Measurements from ENCODE around the gene PCNT. TPM values are rescaled to one million over a fixed set of nuclear protein-coding genes. Genes with fewer than 3 reads are reported as not detected.

PCNT gene
- polyA plus RNA-seq, 1 donor from 2014 or later = 28.2 TPM

DNA sequence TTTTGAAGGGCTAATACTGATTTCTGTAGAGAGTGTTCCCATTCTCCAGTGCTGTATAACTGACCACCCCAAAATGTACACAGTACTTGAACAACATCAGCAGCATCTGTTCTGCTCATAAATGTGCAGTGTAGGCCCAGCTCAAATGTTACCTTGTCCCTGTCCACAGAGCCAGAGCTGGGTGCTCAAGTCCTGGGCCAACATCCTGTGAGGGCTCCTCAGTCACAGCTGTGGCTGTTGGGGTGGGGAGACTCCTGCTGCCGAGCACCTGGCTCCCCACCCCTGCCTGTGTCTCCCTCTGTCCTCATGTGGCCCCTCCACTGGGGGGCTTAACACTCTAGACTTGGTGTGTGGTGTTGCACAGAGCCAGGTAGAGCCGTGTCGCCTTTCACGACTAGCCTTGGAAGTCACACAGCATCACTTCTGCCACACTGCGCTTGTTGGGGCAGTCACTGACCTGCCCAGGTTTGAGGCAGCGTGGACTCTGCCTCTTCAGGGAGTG, 165.3 kb downstream of the PCNT start:
- H3K36me3 ChIP-seq (ENCODE audit: insufficient read depth, low read length) = peaks cover 8% of the 10 kb centered on the region
- no peak overlapping the region for H3K4me3 ChIP-seq (ENCODE audit: low read length)
- H3K27ac ChIP-seq (ENCODE audit: low read length) = no peak overlapping the region

GRCh38 chr21:46489800-46490199, 165.8 kb downstream of the PCNT start:
- Histone ChIP-seq H3K36me3 (ENCODE audit: insufficient read depth, low read length) (peaks cover 8% of the 10 kb centered on the region), H3K27me3 (ENCODE audit: insufficient read depth, low read depth, low read length) (no peaks in the 10 kb centered on the region), H3F3A (ENCODE audit: insufficient read depth, low read length, poor library complexity, severe bottlenecking) (no peaks in the 10 kb centered on the region), H3K4me3 (ENCODE audit: low read length) (no peak overlapping the region), H3K4me2 (ENCODE audit: low read length) (no peak overlapping the region), H3K9me3 (ENCODE audit: low read length) (no peaks in the 10 kb centered on the region), H2AFZ (ENCODE audit: low read depth, low read length) (no peak overlapping the region), H3K9ac (ENCODE audit: low read length) (no peak overlapping the region), H3K9me2 (ENCODE audit: insufficient read depth, low read length) (no peaks in the 10 kb centered on the region), H3K27ac (ENCODE audit: low read length) (no peak overlapping the region), H3K79me2 (replicated peaks; ENCODE audit: insufficient read depth, low read length) (no peaks in the 10 kb centered on the region), H4K20me1 (ENCODE audit: insufficient read depth) (no peaks in the 10 kb centered on the region)
- TF ChIP-seq MXI1 (conservative IDR thresholded peaks at IDR 0.05; ENCODE audit: poor library complexity, severe bottlenecking) (no peak), EZH2 (IDR thresholded peaks at IDR 0.05; ENCODE audit: borderline replicate concordance, insufficient read depth, low read length, poor library complexity, severe bottlenecking) (no peak), POLR2AphosphoS5 (IDR thresholded peaks at IDR 0.05) (no peak), EP300 (conservative IDR thresholded peaks at IDR 0.05; ENCODE audit: poor library complexity, severe bottlenecking) (no peak), RAD21 (conservative IDR thresholded peaks at IDR 0.05) (no peak), REST (IDR thresholded peaks at IDR 0.05; ENCODE audit: borderline replicate concordance) (no peak)

More for the DNA sequence above, 165.3 kb downstream of the PCNT start:
- Histone ChIP-seq H3K9ac (ENCODE audit: low read length) (no peak overlapping the region), H3K9me3 (ENCODE audit: low read length) (no peaks in the 10 kb centered on the region), H3K79me2 (replicated peaks; ENCODE audit: insufficient read depth, low read length) (no peaks in the 10 kb centered on the region), H3K4me2 (ENCODE audit: low read length) (no peak overlapping the region), H3F3A (ENCODE audit: insufficient read depth, low read length, poor library complexity, severe bottlenecking) (no peaks in the 10 kb centered on the region), H2AFZ (ENCODE audit: low read depth, low read length) (no peak overlapping the region), H3K9me2 (ENCODE audit: insufficient read depth, low read length) (no peaks in the 10 kb centered on the region), H3K27me3 (ENCODE audit: insufficient read depth, low read depth, low read length) (no peaks in the 10 kb centered on the region), H4K20me1 (ENCODE audit: insufficient read depth) (no peaks in the 10 kb centered on the region)
- TF ChIP-seq SMC3 (conservative IDR thresholded peaks at IDR 0.05; ENCODE audit: poor library complexity) = no peak
- no peak for TF ChIP-seq POLR2AphosphoS5 (IDR thresholded peaks at IDR 0.05)
- no peak for TF ChIP-seq RAD21 (conservative IDR thresholded peaks at IDR 0.05)
- no peak for TF ChIP-seq MXI1 (conservative IDR thresholded peaks at IDR 0.05; ENCODE audit: poor library complexity, severe bottlenecking)
- TF ChIP-seq TAF1 (IDR thresholded peaks at IDR 0.05; ENCODE audit: low read depth) = no peak
- no peak for TF ChIP-seq EP300 (conservative IDR thresholded peaks at IDR 0.05; ENCODE audit: poor library complexity, severe bottlenecking)
- no peak for TF ChIP-seq REST (IDR thresholded peaks at IDR 0.05; ENCODE audit: borderline replicate concordance)
- TF ChIP-seq EZH2 (IDR thresholded peaks at IDR 0.05; ENCODE audit: borderline replicate concordance, insufficient read depth, low read length, poor library complexity, severe bottlenecking) = no peak
- no peak for TF ChIP-seq CTCF (IDR thresholded peaks at IDR 0.05; ENCODE audit: poor library complexity, severe bottlenecking)
